Esophagus squamous epithelium (tissue), 5 donors: ENCODE measurements around the gene DSE. TPM values are rescaled to one million over a fixed set of nuclear protein-coding genes. Genes with fewer than 3 reads are reported as not detected.

Source experiments
- DNase-seq: peaks from one replicate; lab custom pipeline; 2025; lab: John Stamatoyannopoulos, UW
- H3K27ac ChIP-seq, 4 donors: fragments of 200-600 bp; sonication (generic); one replicate each; pipeline ENCODE4 v1.5.1; 2016 to 2019; ENCODE audit warnings: mild to moderate bottlenecking in 1 of 4
- H3K27me3 ChIP-seq, 4 donors: fragments of 200-600 bp; sonication (generic); 1 replicate in 3 of 4; 2 replicates in 1 of 4; pipeline versions ENCODE4 v1.5.1 to v1.6.0; 2017 to 2021; ENCODE audit warnings: antibody characterized with exemption in 1 of 4
- H3K36me3 ChIP-seq, 3 donors: fragments of 200-600 bp; sonication (generic); one replicate each; pipeline ENCODE4 v1.5.1; 2016 to 2019
- H3K4me1 ChIP-seq, 3 donors: fragments of 200-600 bp; sonication (generic); one replicate each; pipeline ENCODE4 v1.5.1; 2017 to 2019
- H3K4me3 ChIP-seq, 4 donors: fragments of 200-600 bp; sonication (generic); 1 replicate in 3 of 4; 2 replicates in 1 of 4; pipeline ENCODE4 v1.5.1; 2016 to 2019; ENCODE audit warnings: mild to moderate bottlenecking in 2 of 4, moderate library complexity in 1 of 4
- H3K9me3 ChIP-seq, 3 donors: fragments of 200-600 bp; sonication (generic); one replicate each; pipeline ENCODE4 v1.5.1; 2016 to 2019
- POLR2A ChIP-seq, 4 donors: fragments of 450-650 bp; IDR thresholded peaks; one replicate each; pipeline ENCODE4 v1.6.1; 2017; ENCODE audit warnings: antibody characterized with exemption in 4 of 4, mild to moderate bottlenecking in 4 of 4, moderate library complexity in 3 of 4
- WGBS, 2 donors: methylation state at CpG; one replicate each; pipeline ENCODE4 v1.1.5; 2018; 5-methylcytosine and 5-hydroxymethylcytosine counted together
- intact Hi-C: fragments of 100-400 bp; cut with DNase I; formaldehyde crosslinking; loops from one replicate; pipeline ENCODE4 v1.15.0; 2022
- total RNA-seq, 4 donors: library from RNA; depleted of rRNA; stranded (reverse); fragments of >200 nt; gene quantifications; one replicate each; pipeline ENCODE4 v1.1.0, GENCODE V29; 2016
- TF ChIP-seq, protein P1 (sequence below), 6 experiments: fragments of 450-650 bp in 4 of 6; fragments of 200-600 bp in 2 of 6; sonication (generic) in 2 of 6; IDR thresholded peaks; one replicate each; pipeline ENCODE4 v1.5.1; 2016 to 2019; ENCODE audit warnings: antibody characterized with exemption in 6 of 6, mild to moderate bottlenecking in 4 of 6, moderate library complexity in 4 of 6
- donor health status: DM: yes; HTN: yes; CAD: no.

DSE gene
- total RNA-seq, 4 donors from 2014 or later: 11.6 to 36.4 (median 33.3) TPM

GRCh38 chr6:116380346-116380745 is 9.6 kb downstream of the DSE start:
- intact Hi-C loops: no loop called here
- DNase-seq: no peak
- WGBS, 2 donors: 70 to 81% methylated on average over 1 of the region's 1 CpG
- no peak overlapping the region for H3K27ac ChIP-seq
- no peak overlapping the region for H3K4me3 ChIP-seq
- no peaks in the 10 kb centered on the region for H3K27me3 ChIP-seq
- no peaks in the 10 kb centered on the region for H3K36me3 ChIP-seq
- peaks cover 5 to 56% (median 16%) of the 10 kb centered on the region in 3 donors for H3K4me1 ChIP-seq
- no peaks in the 10 kb centered on the region for H3K9me3 ChIP-seq
- TF ChIP-seq, protein P1, sequence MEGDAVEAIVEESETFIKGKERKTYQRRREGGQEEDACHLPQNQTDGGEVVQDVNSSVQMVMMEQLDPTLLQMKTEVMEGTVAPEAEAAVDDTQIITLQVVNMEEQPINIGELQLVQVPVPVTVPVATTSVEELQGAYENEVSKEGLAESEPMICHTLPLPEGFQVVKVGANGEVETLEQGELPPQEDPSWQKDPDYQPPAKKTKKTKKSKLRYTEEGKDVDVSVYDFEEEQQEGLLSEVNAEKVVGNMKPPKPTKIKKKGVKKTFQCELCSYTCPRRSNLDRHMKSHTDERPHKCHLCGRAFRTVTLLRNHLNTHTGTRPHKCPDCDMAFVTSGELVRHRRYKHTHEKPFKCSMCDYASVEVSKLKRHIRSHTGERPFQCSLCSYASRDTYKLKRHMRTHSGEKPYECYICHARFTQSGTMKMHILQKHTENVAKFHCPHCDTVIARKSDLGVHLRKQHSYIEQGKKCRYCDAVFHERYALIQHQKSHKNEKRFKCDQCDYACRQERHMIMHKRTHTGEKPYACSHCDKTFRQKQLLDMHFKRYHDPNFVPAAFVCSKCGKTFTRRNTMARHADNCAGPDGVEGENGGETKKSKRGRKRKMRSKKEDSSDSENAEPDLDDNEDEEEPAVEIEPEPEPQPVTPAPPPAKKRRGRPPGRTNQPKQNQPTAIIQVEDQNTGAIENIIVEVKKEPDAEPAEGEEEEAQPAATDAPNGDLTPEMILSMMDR (IDR thresholded peaks at IDR 0.05): no peak
- TF ChIP-seq POLR2A (IDR thresholded peaks at IDR 0.05): no peak

DNA sequence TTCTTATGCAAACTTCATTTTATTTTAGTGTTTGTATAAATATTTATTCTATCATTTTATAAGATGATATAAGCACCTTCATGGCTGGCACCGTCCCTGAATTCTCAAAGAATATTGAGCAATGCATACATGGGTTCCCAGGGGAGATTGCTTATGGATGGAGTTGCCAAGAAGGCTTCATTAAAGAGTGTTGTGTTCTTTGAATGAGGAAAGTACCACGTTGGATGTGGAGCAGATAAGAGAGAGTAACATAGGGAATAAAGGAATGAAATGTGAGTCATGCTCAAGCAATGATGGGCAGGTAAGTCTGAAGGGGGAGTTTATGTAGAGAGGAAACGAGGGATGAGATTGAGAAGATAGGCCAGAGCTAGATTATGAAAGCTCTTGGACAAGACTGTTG is 10.3 kb downstream of the DSE start:
- no peak for TF ChIP-seq POLR2A (IDR thresholded peaks at IDR 0.05)
- TF ChIP-seq, protein P1 (IDR thresholded peaks at IDR 0.05): no peak
- H3K27me3 ChIP-seq: no peaks in the 10 kb centered on the region
- no peak for DNase-seq
- no peaks in the 10 kb centered on the region for H3K36me3 ChIP-seq
- no peak overlapping the region for H3K27ac ChIP-seq
- no peaks in the 10 kb centered on the region for H3K9me3 ChIP-seq
- peaks cover 7 to 56% (median 18%) of the 10 kb centered on the region in 3 donors for H3K4me1 ChIP-seq
- intact Hi-C loops: no loop called here
- 51 to 53% methylated on average over 3 of the region's 3 CpGs for WGBS, 2 donors
- no peak overlapping the region for H3K4me3 ChIP-seq

GRCh38 chr6:116382587-116382986 is 11.8 kb downstream of the DSE start:
- 83 to 100% methylated on average over 1 of the region's 1 CpG for WGBS, 2 donors
- Histone ChIP-seq H3K36me3 (no peaks in the 10 kb centered on the region), H3K27ac (no peak overlapping the region), H3K9me3 (no peaks in the 10 kb centered on the region), H3K4me3 (no peak overlapping the region), H3K4me1 (peaks cover 19 to 56% (median 22%) of the 10 kb centered on the region in 3 donors), H3K27me3 (no peaks in the 10 kb centered on the region)
- intact Hi-C loops: no loop called here
- no peak for DNase-seq
- TF ChIP-seq, protein P1 (IDR thresholded peaks at IDR 0.05): no peak
- TF ChIP-seq POLR2A (IDR thresholded peaks at IDR 0.05): no peak

GRCh38 chr6:116384727-116385458 is 14.1 kb downstream of the DSE start:
- H3K9me3 ChIP-seq: no peaks in the 10 kb centered on the region
- H3K36me3 ChIP-seq: no peaks in the 10 kb centered on the region
- peaks cover 19 to 56% (median 35%) of the 10 kb centered on the region in 3 donors for H3K4me1 ChIP-seq
- WGBS, 2 donors: 91% methylated on average over 3 of the region's 3 CpGs
- H3K27me3 ChIP-seq: no peaks in the 10 kb centered on the region
- TF ChIP-seq POLR2A (IDR thresholded peaks at IDR 0.05): no peak
- TF ChIP-seq, protein P1 (IDR thresholded peaks at IDR 0.05): no peak
- no peak for DNase-seq
- no peak overlapping the region for H3K4me3 ChIP-seq
- peak overlapping the region in 1 of 4 donors; percentile 42 for H3K27ac ChIP-seq
- intact Hi-C loops: no loop called here

GRCh38 chr6:116385459-116385802 is 14.7 kb downstream of the DSE start:
- Histone ChIP-seq H3K9me3 (no peaks in the 10 kb centered on the region), H3K27me3 (no peaks in the 10 kb centered on the region), H3K4me3 (no peak overlapping the region), H3K4me1 (peaks cover 19 to 55% (median 35%) of the 10 kb centered on the region in 3 donors), H3K27ac (peak overlapping the region in 2 of 4 donors; percentile 42 to 60), H3K36me3 (no peaks in the 10 kb centered on the region)
- DNase-seq: no peak
- WGBS, 2 donors: 19 to 39% methylated on average over 1 of the region's 1 CpG
- intact Hi-C loops: no loop called here
- TF ChIP-seq, protein P1 (IDR thresholded peaks at IDR 0.05): no peak
- TF ChIP-seq POLR2A (IDR thresholded peaks at IDR 0.05): no peak
